Type B pancreatic cell (in vitro differentiated cells): ENCODE measurements around the gene EPHA4. TPM values are rescaled to one million over a fixed set of nuclear protein-coding genes. Genes with fewer than 3 reads are reported as not detected.

Experiments used
- DNase-seq: peaks from one replicate; pipeline ENCODE4 v3.0.0; 2021; ENCODE audit warnings: mixed read lengths; ENCODE audit not compliant: unreplicated experiment; ENCODE audit errors: extremely low spot score
- H3K27ac Mint-ChIP-seq: 2 replicates; pipeline ENCODE4 v1.8.0; 2021; ENCODE audit warnings: mild to moderate bottlenecking, mixed read lengths
- H3K27me3 Mint-ChIP-seq: 2 replicates; pipeline ENCODE4 v1.8.0; 2021; ENCODE audit warnings: mixed read lengths
- H3K36me3 Mint-ChIP-seq: 2 replicates; pipeline ENCODE4 v1.8.0; 2021; ENCODE audit warnings: mixed read lengths
- H3K4me1 Mint-ChIP-seq: one replicate; pipeline ENCODE4 v1.8.0; 2021; ENCODE audit warnings: mixed read lengths; ENCODE audit not compliant: unreplicated experiment
- H3K4me3 Mint-ChIP-seq: 2 replicates; pipeline ENCODE4 v1.8.0; 2021; ENCODE audit warnings: mild to moderate bottlenecking, mixed read lengths
- H3K9me3 Mint-ChIP-seq: 2 replicates; pipeline ENCODE4 v1.8.0; 2021; ENCODE audit warnings: mixed read lengths
- CTCF ChIP-seq: fragments of 200-600 bp; sonication (generic); conservative IDR thresholded peaks from 2 replicates; pipeline ENCODE4 v1.5.0; 2021; ENCODE audit warnings: antibody characterized with exemption, mild to moderate bottlenecking
- total RNA-seq: library from RNA; stranded (reverse); gene quantifications from 2 replicates; pipeline ENCODE4 v1.2.1, GENCODE V29; 2021; ENCODE audit warnings: low replicate concordance

EPHA4 gene
- total RNA-seq, 1 donor from 2014 or later, result 78.3 TPM

DNA sequence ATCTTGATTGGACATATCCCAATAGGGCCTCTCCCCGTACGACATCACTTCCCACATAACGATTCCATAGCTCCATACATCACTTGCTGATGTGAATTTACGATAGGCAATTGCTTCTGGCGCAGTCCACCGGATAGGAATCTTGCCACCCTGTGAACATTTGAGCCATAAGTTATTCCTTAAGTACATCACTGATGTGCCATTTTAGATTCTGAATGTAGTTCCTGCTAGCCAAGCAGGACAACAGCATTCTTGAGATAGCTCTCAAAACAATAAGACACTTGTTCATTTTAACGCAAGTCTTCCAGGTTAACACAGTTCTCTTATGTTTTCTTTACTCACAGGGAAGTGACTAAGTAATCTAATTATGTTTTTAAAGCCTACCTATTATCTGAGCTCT, 138.0 kb downstream of the EPHA4 start:
- TF ChIP-seq CTCF, result no peak
- Mint-ChIP-seq H3K9me3 (no peaks in the 10 kb centered on the region), H3K4me1 (peaks cover 12% of the 10 kb centered on the region), H3K4me3 (no peak overlapping the region), H3K36me3 (peaks cover 60% of the 10 kb centered on the region), H3K27me3 (no peaks in the 10 kb centered on the region), H3K27ac (peak overlapping the region; percentile 5)
- DNase-seq, result no peak

DNA sequence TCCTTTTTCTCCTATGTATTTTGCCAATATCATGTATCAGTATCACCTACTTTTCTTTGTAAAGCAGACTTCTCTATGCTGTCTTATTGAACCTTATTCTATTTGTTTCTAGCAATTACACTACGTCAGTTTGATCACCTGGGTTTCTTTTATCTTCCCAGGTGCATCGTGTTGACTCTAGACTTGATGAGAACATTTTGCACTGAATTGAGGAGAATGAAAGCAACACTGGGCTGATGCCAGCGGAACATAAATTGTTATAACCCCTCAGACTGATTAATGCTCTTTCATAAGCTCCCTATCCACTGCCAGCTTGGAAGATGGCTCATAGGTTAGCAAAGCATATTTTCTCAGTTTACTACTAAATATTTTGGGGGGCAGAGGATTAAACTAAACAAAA, 140.6 kb downstream of the EPHA4 start:
- no peak for DNase-seq
- H3K9me3 Mint-ChIP-seq, result no peaks in the 10 kb centered on the region
- no peak for TF ChIP-seq CTCF
- H3K4me1 Mint-ChIP-seq, result peaks cover 12% of the 10 kb centered on the region
- H3K36me3 Mint-ChIP-seq, result peaks cover 57% of the 10 kb centered on the region
- no peaks in the 10 kb centered on the region for H3K27me3 Mint-ChIP-seq
- no peak overlapping the region for H3K4me3 Mint-ChIP-seq
- no peak overlapping the region for H3K27ac Mint-ChIP-seq

DNA sequence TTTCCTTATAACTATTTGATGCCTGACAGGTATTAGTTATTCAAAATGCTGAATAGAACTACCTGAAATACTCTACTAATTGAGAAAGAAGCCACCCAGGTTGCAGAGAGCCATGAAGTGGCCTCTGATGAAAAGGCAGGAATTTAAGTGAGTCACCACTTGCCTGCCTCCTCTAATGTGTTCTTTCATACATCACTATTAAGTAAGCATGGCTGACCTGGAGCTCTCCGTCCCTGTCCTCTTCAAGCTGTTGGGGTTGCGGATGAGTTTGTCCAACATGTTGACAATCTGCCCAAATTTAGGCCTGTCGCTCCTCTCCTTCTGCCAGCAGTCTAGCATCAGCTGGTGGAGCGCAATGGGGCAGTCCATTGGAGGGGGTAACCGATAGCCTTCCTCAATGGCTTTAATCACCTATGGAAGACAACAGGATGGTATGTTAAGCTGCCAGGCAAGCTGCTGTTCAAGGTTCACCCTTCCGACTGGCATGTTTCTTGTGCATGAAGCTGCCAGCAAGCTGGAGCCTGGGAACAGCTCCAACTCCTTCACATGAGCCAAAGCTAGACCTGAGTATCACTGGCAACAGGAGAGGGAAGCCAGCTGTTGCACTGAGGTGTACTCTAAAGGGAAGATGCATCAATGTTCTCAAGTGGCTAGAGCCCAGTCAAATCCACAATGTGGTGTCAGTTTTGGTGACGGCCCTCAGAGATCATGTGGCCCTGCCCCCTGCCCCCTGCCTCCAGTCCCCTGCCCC, 142.2 kb downstream of the EPHA4 start:
- no peaks in the 10 kb centered on the region for H3K27me3 Mint-ChIP-seq
- no peak for TF ChIP-seq CTCF
- no peaks in the 10 kb centered on the region for H3K9me3 Mint-ChIP-seq
- no peak overlapping the region for H3K4me3 Mint-ChIP-seq
- no peak overlapping the region for H3K27ac Mint-ChIP-seq
- peaks cover 55% of the 10 kb centered on the region for H3K36me3 Mint-ChIP-seq
- peaks cover 18% of the 10 kb centered on the region for H3K4me1 Mint-ChIP-seq
- no peak for DNase-seq

DNA sequence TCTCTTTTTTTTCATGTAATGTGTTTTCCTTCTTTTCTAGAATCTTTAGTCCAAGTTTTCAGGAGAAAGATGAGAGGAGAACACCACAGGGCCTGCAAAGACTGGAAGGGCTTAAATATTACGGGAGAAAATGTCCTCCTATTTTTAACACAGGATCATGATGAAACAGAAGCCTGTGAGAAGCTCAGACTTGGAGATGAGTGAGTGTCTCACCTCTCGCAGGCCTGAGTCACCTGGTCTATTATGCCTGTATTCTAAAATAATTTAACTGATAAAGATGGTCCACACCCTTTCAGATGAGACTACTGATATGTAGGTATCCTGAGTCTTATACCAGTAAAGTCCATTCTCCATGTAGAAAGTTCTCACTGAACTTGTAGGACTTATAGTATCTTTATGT, 143.2 kb downstream of the EPHA4 start:
- peaks cover 50% of the 10 kb centered on the region for H3K36me3 Mint-ChIP-seq
- H3K27ac Mint-ChIP-seq, result no peak overlapping the region
- no peak for DNase-seq
- H3K4me1 Mint-ChIP-seq, result peaks cover 12% of the 10 kb centered on the region
- H3K4me3 Mint-ChIP-seq, result no peak overlapping the region
- no peaks in the 10 kb centered on the region for H3K9me3 Mint-ChIP-seq
- no peaks in the 10 kb centered on the region for H3K27me3 Mint-ChIP-seq
- peak; percentile 0 for TF ChIP-seq CTCF

GRCh38 chr2:221426929-221427328, 145.2 kb downstream of the EPHA4 start:
- DNase-seq, result no peak
- Mint-ChIP-seq H3K4me1 (peaks cover 12% of the 10 kb centered on the region), H3K4me3 (no peak overlapping the region), H3K27ac (no peak overlapping the region), H3K27me3 (no peaks in the 10 kb centered on the region), H3K9me3 (no peaks in the 10 kb centered on the region), H3K36me3 (peaks cover 54% of the 10 kb centered on the region)
- no peak for TF ChIP-seq CTCF

DNA sequence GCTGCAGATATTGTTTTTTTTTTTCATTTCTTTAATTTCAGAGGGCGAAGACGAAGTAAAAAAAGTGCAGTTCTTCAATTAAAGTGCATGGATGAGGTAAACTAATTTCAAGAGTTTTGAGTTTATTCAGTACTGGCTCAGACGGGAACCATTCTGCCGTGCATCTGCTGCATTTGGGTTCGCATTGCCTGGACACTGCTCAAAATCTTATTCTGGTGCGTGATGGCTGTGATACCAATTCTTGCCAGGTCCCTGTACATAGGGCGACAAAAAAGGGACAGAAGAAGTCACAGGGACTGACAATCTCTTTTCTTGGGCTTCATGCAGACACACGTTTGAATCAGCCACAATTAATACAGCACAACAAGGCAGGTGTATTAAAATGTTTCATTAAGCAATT, 146.2 kb downstream of the EPHA4 start:
- DNase-seq, result no peak
- Mint-ChIP-seq H3K4me3 (no peak overlapping the region), H3K27me3 (no peaks in the 10 kb centered on the region), H3K27ac (no peak overlapping the region), H3K9me3 (no peaks in the 10 kb centered on the region), H3K4me1 (peaks cover 12% of the 10 kb centered on the region), H3K36me3 (peaks cover 59% of the 10 kb centered on the region)
- TF ChIP-seq CTCF, result no peak
